GM18861 (cell line): Measurements from ENCODE around the gene RPL36A.

Source experiments
- ATAC-seq: cut with Tn5 transposase; IDR thresholded peaks from one replicate; pipeline ENCODE4 v1.9.1; 2021; ENCODE audit not compliant: unreplicated experiment

RPL36A gene

GRCh38 chrX:101390664-101391525, at the start of gene RPL36A:
Gene RPL36A, plus strand, starts transcription at chrX:101391011. Its CDS starts 33 bp downstream, at chrX:101391044.
- ATAC-seq: peak; percentile 78

GRCh38 chrX:101347859-101348451, 42.9 kb upstream of the RPL36A start:
- ATAC-seq: peak; percentile 4

GRCh38 chrX:101348452-101349192, 42.2 kb upstream of the RPL36A start, which contains the start of gene TIMM8A:
Gene TIMM8A, minus strand, starts transcription at chrX:101348742. Its CDS starts 78 bp downstream, at chrX:101348664.
- peak; percentile 93 for ATAC-seq

GRCh38 chrX:101349193-101349562, 41.6 kb upstream of the RPL36A start:
- ATAC-seq: no peak

GRCh38 chrX:101357166-101357795, 33.5 kb upstream of the RPL36A start:
- ATAC-seq: no peak

- ATAC-seq: no peak
Measured at GRCh38 chrX:101359966-101360365, 30.8 kb upstream of the RPL36A start.

GRCh38 chrX:101360390-101360789, 30.4 kb upstream of the RPL36A start:
- ATAC-seq: no peak

GRCh38 chrX:101362116-101362515, 28.7 kb upstream of the RPL36A start:
- ATAC-seq: no peak

GRCh38 chrX:101362757-101363156, 28.1 kb upstream of the RPL36A start:
- ATAC-seq: no peak

- no peak for ATAC-seq
Measured at GRCh38 chrX:101365301-101365795, 25.5 kb upstream of the RPL36A start.

- peak; percentile 54 for ATAC-seq
Measured at GRCh38 chrX:101368800-101369199, 22.0 kb upstream of the RPL36A start.

GRCh38 chrX:101369687-101370086, 21.1 kb upstream of the RPL36A start:
- ATAC-seq: no peak

- peak; percentile 74 for ATAC-seq
Measured at GRCh38 chrX:101370888-101371504, 19.8 kb upstream of the RPL36A start.

- ATAC-seq: no peak
Measured at GRCh38 chrX:101377547-101377946, 13.3 kb upstream of the RPL36A start.

GRCh38 chrX:101383679-101384205, 7.1 kb upstream of the RPL36A start:
- ATAC-seq: peak; percentile 72

GRCh38 chrX:101385026-101385684, 5.7 kb upstream of the RPL36A start:
- ATAC-seq: no peak

- ATAC-seq: peak; percentile 61
Measured at GRCh38 chrX:101385795-101386541, 4.8 kb upstream of the RPL36A start, which contains the start of gene BTK. Gene BTK, minus strand, starts transcription at chrX:101386191. Its CDS starts 10,907 bp downstream, at chrX:101375284.

- no peak for ATAC-seq
Measured at GRCh38 chrX:101386542-101386885, 4.3 kb upstream of the RPL36A start.

- no peak for ATAC-seq
Measured at GRCh38 chrX:101388604-101389003, 2.2 kb upstream of the RPL36A start.
